Measurements from ENCODE around the gene UNC45B. TPM values are rescaled to one million over a fixed set of nuclear protein-coding genes. Genes with fewer than 3 reads are reported as not detected.
A peak's percentile ranks its signal among the peaks of the same experiment; 100 is the strongest.

Gene UNC45B
- total RNA-seq, 1 donor: not detected

GRCh38 chr17:35183332-35183731 lies 35.7 kb downstream of the UNC45B start:
- DNase-seq (ENCODE audit: low read depth): no peak
- H3K4me3 ChIP-seq (ENCODE audit: low read depth, low read length): no peak overlapping the region
- no peak for TF ChIP-seq CTCF (IDR thresholded peaks at IDR 0.05; ENCODE audit: insufficient read depth, low read length)

- no peak for DNase-seq (ENCODE audit: low read depth)
- no peak overlapping the region for H3K4me3 ChIP-seq (ENCODE audit: low read depth, low read length)
- TF ChIP-seq CTCF (IDR thresholded peaks at IDR 0.05; ENCODE audit: insufficient read depth, low read length): no peak
Measured at GRCh38 chr17:35184274-35184673, 36.7 kb downstream of the UNC45B start.

- H3K4me3 ChIP-seq (ENCODE audit: low read depth, low read length): no peak overlapping the region
- no peak for TF ChIP-seq CTCF (IDR thresholded peaks at IDR 0.05; ENCODE audit: insufficient read depth, low read length)
- DNase-seq (ENCODE audit: low read depth): no peak
Measured at GRCh38 chr17:35185849-35186248, 38.2 kb downstream of the UNC45B start.

GRCh38 chr17:35187481-35187880 lies 39.9 kb downstream of the UNC45B start:
- H3K4me3 ChIP-seq (ENCODE audit: low read depth, low read length): no peak overlapping the region
- no peak for TF ChIP-seq CTCF (IDR thresholded peaks at IDR 0.05; ENCODE audit: insufficient read depth, low read length)
- no peak for DNase-seq (ENCODE audit: low read depth)

- no peak overlapping the region for H3K4me3 ChIP-seq (ENCODE audit: low read depth, low read length)
- no peak for DNase-seq (ENCODE audit: low read depth)
- TF ChIP-seq CTCF (IDR thresholded peaks at IDR 0.05; ENCODE audit: insufficient read depth, low read length): no peak
Measured at GRCh38 chr17:35188111-35188510, 40.5 kb downstream of the UNC45B start.

GRCh38 chr17:35189291-35189690 lies 41.7 kb downstream of the UNC45B start:
- H3K4me3 ChIP-seq (ENCODE audit: low read depth, low read length): no peak overlapping the region
- peak; percentile 21 for DNase-seq (ENCODE audit: low read depth)
- no peak for TF ChIP-seq CTCF (IDR thresholded peaks at IDR 0.05; ENCODE audit: insufficient read depth, low read length)

- H3K4me3 ChIP-seq (ENCODE audit: low read depth, low read length): no peak overlapping the region
- no peak for TF ChIP-seq CTCF (IDR thresholded peaks at IDR 0.05; ENCODE audit: insufficient read depth, low read length)
- DNase-seq (ENCODE audit: low read depth): no peak
Measured at GRCh38 chr17:35191001-35191695, 43.5 kb downstream of the UNC45B start.
